GM19438 (cell line): ENCODE results near the gene STK32B.

Experiments used
- ATAC-seq: cut with Tn5 transposase; IDR thresholded peaks from one replicate; pipeline ENCODE4 v1.9.1; 2021; ENCODE audit warnings: low read depth; ENCODE audit not compliant: unreplicated experiment

STK32B gene

GRCh38 chr4:5460106-5460801, 409.0 kb downstream of the STK32B start:
- no peak for ATAC-seq

GRCh38 chr4:5461477-5461876, 410.2 kb downstream of the STK32B start:
- no peak for ATAC-seq

- no peak for ATAC-seq
These were observed 411.1 kb downstream of the STK32B start for GRCh38 chr4:5462254-5462835.

- ATAC-seq, result no peak
These were observed 411.6 kb downstream of the STK32B start for GRCh38 chr4:5462896-5463295.

- ATAC-seq, result no peak
These were observed 412.1 kb downstream of the STK32B start for GRCh38 chr4:5463361-5463760.

GRCh38 chr4:5463936-5464650, 412.8 kb downstream of the STK32B start:
- ATAC-seq, result no peak

- no peak for ATAC-seq
These were observed 414.2 kb downstream of the STK32B start for GRCh38 chr4:5465529-5465928.

- ATAC-seq, result no peak
These were observed 414.7 kb downstream of the STK32B start for GRCh38 chr4:5465956-5466355.

- ATAC-seq, result no peak
These were observed 415.8 kb downstream of the STK32B start for GRCh38 chr4:5467111-5467510.

GRCh38 chr4:5469151-5469775, 418.0 kb downstream of the STK32B start:
- no peak for ATAC-seq

- no peak for ATAC-seq
These were observed 418.6 kb downstream of the STK32B start for GRCh38 chr4:5469861-5470260.

GRCh38 chr4:5470318-5471198, 419.3 kb downstream of the STK32B start:
- ATAC-seq, result no peak

- no peak for ATAC-seq
These were observed 419.9 kb downstream of the STK32B start for GRCh38 chr4:5471206-5471605.

GRCh38 chr4:5471691-5472090, 420.4 kb downstream of the STK32B start:
- no peak for ATAC-seq

- ATAC-seq, result no peak
These were observed 420.9 kb downstream of the STK32B start for GRCh38 chr4:5472160-5472591.

GRCh38 chr4:5473125-5473524, 421.8 kb downstream of the STK32B start:
- ATAC-seq, result no peak

GRCh38 chr4:5474756-5475155, 423.5 kb downstream of the STK32B start:
- no peak for ATAC-seq

- no peak for ATAC-seq
These were observed 426.3 kb downstream of the STK32B start for GRCh38 chr4:5477613-5478012.

GRCh38 chr4:5478169-5478568, 426.9 kb downstream of the STK32B start:
- no peak for ATAC-seq

- ATAC-seq, result no peak
These were observed 427.4 kb downstream of the STK32B start for GRCh38 chr4:5478697-5479096.
